PC-3 (cell line): ENCODE measurements around the gene CAST.

Experiments used
- EZH2 ChIP-seq: fragments of 300-600 bp; sonication (generic); IDR thresholded peaks from one replicate; pipeline ENCODE4 v1.6.1; 2017; ENCODE audit warnings: antibody characterized with exemption, mild to moderate bottlenecking, low read length; ENCODE audit not compliant: unreplicated experiment
- EZH2phosphoT487 ChIP-seq: fragments of 300-600 bp; sonication (generic); IDR thresholded peaks from 2 replicates; pipeline ENCODE4 v1.6.1; 2018; ENCODE audit warnings: mild to moderate bottlenecking, antibody characterized with exemption, low read length, borderline replicate concordance
- TF ChIP-seq, protein P1 (sequence below): fragments of 300-600 bp; sonication (generic); conservative IDR thresholded peaks from 2 replicates; pipeline ENCODE4 v1.5.1; 2017; ENCODE audit warnings: antibody characterized with exemption, low read depth, mild to moderate bottlenecking, low read length

- TF ChIP-seq, protein P1, sequence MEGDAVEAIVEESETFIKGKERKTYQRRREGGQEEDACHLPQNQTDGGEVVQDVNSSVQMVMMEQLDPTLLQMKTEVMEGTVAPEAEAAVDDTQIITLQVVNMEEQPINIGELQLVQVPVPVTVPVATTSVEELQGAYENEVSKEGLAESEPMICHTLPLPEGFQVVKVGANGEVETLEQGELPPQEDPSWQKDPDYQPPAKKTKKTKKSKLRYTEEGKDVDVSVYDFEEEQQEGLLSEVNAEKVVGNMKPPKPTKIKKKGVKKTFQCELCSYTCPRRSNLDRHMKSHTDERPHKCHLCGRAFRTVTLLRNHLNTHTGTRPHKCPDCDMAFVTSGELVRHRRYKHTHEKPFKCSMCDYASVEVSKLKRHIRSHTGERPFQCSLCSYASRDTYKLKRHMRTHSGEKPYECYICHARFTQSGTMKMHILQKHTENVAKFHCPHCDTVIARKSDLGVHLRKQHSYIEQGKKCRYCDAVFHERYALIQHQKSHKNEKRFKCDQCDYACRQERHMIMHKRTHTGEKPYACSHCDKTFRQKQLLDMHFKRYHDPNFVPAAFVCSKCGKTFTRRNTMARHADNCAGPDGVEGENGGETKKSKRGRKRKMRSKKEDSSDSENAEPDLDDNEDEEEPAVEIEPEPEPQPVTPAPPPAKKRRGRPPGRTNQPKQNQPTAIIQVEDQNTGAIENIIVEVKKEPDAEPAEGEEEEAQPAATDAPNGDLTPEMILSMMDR, result no peak
- TF ChIP-seq EZH2phosphoT487 (no peak), EZH2 (no peak)
Measured at GRCh38 chr5:96772542-96772941, 110.4 kb downstream of the CAST start.
